Activated CD8-positive, alpha-beta memory T cell treated with anti-CD3 and anti-CD28 coated beads for 48 hours (primary cell): ENCODE measurements around the gene COA1.
"Not testable (repeated sequence)": the region's sequence is repeated elsewhere in the genome, so short reads cannot be mapped to it uniquely, and the experiment has no call there.

Source experiments
- DNase-seq, 3 experiments: peaks; one replicate each; pipeline ENCODE4 v3.0.0-alpha.2; 2020; ENCODE audit warnings: low read depth in 2 of 3, low spot score in 2 of 3

Gene COA1

DNA sequence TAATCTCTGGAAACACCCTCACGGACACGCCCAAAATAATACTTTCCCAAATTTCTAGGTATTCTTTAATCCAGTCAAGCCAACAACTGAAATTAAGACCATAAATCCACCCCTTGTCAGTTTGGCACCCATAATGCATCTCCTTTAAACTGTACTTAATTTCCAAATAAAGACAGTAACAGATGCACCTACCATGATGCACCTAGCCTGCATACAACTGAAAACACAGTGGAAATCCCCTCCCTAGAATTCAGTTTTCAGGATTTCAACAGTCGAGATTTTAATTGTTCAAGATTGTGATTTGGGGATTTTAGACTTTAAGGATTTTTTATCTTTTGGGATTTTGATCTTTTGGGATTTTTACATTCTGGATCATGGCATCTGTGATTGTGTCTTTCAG is 129.3 kb downstream of the COA1 start:
- no peak for DNase-seq

DNA sequence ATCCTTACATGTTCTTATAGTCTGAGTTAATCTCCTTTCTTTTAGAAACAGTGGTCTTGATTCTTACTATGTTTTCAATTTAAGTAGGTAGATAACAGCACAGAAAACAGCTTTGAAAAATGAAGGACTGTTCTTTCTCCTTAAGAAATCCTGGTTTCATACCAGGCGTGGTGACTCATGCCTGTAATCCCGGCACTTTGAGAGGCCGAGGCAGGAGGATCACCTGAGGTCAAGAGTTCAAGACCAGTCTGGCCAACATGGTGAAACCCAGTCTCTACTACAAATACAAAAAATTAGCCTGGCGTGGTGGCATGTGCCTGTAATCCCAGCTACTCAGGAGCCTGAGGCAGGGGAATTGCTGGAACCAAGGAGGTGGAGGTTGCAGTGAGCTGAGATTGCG is 132.9 kb downstream of the COA1 start:
- DNase-seq, result not testable (repeated sequence)

DNA sequence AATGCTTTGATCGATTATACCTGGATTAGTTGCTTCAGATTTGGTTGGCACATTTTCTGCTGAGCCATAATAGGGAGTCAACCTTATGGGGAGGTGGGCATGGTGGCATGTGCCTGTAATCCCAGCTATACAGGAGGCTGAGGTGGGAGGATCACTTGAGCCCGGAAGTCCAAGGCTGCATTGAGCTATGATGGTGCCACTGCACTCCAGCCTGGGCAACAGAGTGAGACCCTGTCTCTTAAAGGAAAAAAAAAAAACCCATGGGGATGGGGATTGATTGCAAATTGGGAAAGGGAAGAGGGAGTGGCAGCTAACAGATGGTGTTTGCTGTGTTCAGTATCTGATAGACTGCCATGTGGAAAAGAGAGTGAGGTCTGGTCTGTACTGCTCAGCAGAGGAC is 135.3 kb downstream of the COA1 start:
- no peak for DNase-seq

DNA sequence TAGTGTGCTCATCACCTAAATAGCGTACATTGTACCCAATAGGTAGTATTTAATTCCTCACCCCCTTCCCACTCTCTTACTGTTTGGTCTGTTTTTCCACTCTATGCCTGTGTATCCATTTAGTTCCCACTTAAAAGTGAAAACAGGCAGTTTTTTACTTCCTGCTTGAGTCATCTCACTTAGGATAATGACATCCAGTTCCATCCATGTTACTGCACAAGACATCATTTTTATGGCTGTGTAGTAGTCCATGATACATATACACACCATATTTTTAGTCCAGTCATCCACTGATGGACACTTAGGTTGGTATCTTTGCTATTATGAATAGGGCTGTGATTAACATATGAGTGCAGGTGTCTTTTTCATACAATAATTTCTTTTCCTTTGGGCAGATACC is 136.3 kb downstream of the COA1 start:
- DNase-seq, result no peak

DNA sequence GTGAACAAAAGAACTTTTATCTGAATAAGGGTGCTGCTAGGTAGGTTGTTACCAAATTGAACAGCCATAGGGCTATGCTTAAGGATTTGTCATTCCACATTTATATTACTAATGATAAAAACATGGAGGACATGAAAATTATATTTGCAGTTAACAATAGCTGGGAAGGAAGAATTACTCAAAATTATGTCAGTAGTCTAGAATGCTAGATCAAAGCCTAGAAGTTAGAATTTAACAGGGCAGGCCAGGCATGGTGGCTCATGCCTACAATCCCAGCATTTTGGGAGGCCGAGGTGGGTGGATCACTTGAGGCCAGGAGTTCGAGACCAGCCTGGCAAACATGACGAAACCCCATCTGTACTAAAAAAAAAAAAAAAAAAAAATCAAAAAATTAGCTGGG is 137.0 kb downstream of the COA1 start:
- no peak for DNase-seq

DNA sequence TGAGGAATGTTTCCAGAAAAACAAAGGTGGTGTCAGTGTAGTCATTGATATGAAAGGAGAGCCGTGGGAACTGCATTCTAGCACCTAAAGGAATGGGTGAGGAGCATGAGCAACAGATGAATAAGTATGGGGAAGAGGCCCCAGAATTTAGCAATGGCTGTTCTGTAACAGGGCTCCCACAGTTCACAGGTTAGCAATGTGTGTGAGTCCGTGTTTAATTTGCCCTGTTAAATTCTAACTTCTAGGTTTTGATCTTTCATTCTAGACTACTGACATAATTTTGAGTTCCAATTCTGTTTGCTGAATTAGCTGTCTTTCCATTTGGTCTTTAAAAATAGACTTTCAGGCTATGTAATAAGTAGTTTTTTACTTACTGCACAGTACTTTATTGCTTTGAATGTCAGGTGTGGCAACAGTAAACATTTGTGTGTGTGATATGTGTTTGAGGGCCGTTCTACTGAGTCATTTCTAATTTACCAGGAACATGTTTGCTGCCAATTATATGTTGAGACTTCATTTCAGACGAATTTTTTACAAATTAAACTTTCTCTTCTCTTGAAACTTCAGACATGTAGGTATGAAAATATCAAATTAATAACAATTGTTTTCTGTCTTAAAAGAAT is 137.7 kb downstream of the COA1 start:
- no peak for DNase-seq

GRCh38 chr7:43590862-43591557 is 138.3 kb downstream of the COA1 start:
- no peak for DNase-seq

DNA sequence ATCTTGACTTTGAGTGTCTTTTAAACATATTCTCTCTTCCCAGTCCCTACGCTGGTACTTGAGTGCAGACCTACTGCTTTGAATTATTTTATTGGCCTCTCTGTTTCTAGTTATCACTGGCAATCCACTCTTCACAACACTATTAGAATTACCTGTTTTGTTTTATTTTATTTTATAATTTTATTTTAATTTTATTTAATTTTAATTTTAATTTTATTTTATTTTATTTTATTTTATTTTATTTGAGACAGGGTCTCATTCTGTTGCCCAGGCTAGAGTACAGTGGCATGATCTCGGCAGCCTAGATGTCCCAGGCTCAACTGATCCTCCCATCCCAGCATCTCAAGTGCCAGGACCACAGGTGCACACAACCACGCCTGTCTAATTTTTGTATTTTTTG is 139.6 kb downstream of the COA1 start:
- no peak for DNase-seq
